GM19043 (cell line): ENCODE data around the gene LCN12.

Source experiments
- ATAC-seq: cut with Tn5 transposase; IDR thresholded peaks from one replicate; pipeline ENCODE4 v1.9.1; 2021; ENCODE audit warnings: low read depth; ENCODE audit not compliant: unreplicated experiment

The LCN12 gene

DNA sequence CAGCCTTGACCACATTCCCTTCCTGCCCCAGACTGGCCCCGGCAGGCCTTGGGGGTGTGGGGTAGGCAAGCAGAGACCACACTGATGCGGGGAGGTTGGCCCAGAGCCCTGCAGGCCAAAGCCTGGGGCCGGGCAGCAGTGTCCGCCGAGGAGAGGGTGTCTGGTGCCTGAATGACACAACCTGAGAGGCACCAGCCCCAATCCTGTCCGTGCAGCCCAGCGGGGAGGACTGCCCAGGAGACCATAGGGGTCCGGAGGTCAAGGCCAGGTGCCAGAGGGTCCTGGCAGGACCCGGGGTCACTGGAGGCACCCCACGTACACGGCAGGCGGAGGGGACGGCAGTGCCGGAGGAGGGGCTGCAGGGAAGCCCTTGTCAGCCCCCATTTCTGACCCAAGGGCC lies 19.7 kb downstream of the LCN12 start:
- no peak for ATAC-seq

DNA sequence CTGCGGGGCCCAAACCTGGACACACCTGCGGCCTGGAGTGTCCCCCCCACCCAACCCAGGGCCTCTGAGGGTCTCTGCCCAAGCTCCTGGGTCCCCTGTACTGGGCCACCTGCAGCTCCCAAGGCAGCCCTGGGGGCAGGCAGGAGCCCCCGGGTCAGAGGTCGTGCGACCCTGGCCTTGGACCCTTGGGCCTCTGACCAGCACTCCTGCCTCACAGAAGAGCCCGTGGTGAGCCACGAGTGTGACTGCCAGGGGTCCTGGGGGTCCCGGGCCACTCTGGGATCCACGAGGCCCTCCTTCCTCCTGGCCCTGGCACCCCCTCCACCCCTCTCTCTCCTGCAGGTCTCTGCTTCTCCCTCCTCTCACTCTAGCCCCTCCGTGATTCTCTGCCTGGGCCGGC lies 20.3 kb downstream of the LCN12 start:
- ATAC-seq: no peak

DNA sequence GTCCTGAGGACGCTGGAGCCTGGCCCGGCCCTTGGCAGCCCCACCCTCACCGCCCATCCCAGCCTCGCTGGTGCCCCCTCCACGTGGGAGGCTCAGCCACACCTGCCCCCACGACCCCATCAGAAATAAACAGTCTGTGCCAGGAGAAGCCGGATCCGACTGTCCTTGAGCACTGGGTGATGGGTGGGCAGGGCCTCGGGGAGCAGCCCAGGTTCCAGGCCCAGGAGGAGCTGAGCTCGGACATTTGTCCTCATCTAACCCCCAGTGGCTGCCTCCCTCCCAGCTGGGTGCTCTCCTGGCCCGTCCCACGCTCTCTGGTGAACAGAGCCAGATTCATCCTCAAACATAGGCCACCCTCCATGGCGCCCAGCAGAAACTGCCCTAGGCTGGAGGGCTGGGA lies 20.7 kb downstream of the LCN12 start:
- no peak for ATAC-seq

DNA sequence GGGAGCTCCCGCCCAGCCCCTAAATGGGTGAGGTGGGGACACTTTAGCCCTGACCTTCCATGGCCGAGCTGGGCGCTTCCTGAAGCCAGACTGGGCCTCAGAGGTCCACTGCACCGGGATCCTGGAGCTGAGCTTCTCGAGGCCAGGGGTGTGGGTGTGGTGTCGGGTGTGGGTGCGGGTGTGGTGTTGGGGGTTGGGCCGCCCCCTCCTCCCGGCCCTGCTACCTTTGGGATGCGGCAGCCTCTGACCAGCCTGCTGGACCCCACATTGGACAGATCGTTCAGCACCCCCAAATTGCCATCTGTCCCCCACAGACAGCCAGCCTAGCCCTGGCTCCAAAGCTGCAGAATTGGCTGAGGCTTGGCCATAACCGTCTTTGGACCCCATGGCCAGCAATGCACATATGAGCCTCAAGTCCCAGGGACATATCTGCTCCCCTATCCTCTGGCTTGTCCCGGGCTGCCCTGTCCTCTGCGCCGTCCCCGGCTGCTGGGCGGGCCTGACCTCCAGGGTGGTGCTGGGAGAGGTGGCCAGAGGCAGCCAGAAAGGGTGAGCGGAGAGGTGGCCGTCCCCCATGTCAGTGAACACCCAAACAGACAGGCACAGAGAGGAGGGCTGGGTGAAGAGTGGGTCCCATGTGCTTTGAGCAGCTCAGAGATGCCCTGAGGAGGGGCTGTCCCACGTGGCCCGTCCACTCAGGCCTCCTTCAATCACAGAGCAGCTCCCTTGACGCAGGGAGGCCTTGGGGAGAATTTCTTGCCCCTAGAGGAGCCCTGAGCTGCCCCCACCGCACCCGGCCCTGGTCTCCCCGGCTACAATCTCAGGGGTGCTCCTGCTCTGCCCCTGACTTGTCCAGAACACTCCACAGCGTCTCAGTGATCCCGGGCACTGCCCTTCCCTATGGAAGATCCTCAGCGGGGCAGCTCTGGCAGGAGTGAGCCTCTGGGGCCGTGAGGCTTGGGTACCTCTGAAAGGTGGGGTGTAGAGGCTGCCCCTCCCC lies 21.8 kb downstream of the LCN12 start:
- ATAC-seq: no peak

DNA sequence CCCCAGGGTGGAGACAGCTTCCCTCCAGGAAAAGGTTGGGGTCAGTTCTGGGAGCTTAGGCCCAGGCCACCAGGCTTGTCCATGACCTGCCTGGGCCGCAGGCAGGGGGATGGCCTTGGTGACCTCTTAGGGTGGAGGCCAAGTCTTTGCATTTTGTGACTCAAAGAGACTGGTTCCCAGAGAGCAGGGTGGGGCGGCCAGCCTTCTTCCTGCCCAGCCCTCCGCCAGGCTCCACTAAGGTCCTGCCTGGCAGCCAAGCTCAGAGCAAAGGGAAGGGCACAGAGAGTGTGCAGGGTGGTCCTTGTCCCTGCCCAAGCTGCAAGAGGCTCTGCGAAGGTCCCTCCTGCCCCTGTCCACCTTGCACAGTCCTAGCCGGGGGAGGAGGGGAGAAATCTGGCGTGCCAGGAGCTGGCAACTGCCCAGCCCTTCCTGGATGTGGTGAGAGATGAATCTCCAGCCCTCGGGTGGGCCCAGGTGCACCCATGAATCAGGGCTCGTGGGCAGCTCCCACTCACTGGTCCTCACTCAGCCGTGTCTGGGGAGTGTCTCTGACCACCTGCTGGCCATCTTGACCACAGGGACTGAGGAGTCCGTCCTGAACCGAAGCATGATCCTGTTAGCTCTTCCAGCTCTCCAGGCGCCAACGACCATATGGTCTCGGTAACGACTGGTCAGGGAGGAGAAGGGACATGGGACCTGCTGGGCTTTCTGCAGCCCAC lies 22.9 kb downstream of the LCN12 start:
- no peak for ATAC-seq

DNA sequence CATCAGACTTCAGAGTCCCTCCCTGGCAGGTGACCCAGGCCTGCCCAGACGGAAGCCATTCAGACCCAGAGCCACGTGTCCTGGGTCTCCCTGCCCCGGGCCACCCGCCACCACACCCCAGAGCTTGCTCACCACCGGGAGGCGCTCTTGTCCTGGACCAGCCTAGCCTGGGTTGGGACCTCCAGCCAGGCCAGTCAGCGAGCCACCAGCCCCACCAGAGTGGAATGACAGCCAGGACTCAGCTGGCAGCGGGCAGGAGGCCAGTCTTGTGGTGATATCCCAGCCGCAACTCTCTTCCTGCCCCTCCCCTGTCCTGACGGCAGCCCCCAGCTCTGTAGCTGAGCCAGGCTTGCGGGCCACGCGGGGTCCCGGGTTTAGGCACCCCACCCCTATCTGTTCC lies 23.6 kb downstream of the LCN12 start:
- ATAC-seq: no peak

DNA sequence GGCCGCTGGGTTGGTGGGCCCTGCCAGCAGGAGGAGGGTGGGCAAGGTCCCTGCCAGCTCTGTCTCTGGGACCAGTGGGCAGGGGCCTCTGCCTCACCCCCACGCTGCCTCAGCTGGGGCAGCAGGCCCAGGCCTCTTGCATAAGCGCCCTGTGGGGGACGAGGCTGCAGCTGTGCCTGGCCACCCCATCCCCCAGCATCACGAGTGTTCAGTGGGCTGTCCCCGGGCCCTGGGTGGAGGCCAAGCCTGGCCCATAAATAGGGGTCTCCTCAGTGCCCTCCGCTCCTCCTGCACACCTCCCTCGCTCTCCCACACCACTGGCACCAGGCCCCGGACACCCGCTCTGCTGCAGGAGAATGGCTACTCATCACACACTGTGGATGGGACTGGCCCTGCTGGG lies 25.1 kb downstream of the LCN12 start, which contains the start of gene PTGDS:
PTGDS (plus strand) TSS at position 282 of the 400 bp plus-strand sequence; CDS start at position 357, 75 bp downstream.
- no peak for ATAC-seq

DNA sequence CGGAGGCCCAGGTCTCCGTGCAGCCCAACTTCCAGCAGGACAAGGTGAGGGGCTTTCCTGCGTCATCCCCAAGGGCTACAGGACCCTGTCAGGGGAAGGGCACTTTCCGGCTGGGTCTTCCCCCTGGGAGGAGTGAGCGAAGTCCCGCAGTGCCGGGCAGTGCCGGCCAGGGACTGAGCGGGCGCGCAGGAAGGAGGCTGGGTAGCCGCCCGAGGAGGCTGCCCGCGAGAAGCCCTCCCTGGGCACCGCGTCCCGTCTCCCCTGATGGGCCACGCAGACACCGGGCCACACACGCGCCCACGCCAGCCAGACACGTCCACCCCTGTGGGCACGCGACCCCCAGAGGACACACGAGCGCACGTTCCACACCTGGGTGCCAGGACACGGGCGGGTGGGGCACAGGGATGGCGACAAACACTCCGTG lies 25.6 kb downstream of the LCN12 start:
- no peak for ATAC-seq

DNA sequence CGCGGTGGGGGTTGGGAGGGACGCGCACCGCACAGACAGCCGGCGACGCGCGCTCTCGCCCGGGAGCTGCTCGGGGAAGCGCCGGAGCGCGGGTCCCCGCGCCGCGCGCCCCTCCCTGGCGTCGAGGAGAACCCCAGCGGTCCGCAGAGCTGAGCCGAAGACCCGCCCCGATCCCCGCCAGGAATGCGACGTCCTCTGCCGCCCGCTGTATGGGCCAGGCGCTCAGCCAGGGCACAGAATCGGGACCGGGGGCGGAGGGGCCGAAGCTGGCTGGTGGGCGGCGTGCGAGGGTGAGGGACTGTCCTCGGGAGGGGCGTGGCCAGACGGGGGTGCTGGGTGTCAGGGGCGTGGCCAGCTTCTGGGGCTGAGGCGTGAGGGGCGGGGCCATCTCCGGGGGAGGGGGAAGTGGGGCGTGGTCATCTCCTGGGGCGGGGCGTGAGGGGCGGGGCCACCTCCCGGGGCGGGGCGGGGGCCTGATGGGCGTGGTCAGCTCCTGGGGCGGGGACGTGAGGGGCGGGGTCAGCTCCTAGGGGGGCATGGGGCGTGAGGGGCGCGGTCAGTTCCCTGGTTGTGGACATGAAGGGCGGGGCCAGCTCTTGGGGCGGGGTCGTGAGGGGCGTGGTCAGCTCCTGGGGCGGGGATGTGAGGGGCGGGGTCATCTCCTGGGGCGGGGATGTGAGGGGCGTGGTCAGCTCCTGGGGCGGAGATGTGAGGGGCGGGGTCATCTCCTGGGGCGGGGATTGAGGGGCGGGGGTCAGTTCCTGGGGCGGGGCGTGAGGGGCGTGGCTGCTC lies 26.2 kb downstream of the LCN12 start:
- no peak for ATAC-seq

DNA sequence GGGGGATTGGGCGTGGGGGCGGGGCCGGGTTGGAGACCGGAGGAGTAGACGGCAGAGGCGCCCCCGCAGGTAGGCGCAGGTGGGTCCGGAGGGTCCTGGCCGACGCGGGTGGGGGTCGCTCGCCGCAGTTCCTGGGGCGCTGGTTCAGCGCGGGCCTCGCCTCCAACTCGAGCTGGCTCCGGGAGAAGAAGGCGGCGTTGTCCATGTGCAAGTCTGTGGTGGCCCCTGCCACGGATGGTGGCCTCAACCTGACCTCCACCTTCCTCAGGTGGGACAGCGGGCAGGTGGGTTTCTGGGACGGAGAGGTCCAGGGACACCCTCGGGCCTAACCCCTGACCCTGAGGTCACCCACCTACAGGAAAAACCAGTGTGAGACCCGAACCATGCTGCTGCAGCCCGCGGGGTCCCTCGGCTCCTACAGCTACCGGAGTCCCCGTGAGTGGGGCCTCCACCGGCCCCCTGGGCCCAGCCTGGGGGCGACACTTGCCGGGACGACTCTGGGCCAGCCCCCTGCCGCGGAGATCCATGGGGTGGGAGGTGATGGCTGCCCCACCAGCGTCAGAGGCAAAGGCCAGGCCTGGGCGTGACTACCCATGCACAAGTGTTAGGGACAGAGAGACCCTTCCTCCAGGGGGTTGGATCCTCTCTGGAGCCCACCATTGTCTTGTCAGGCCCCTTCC lies 26.9 kb downstream of the LCN12 start:
- no peak for ATAC-seq

DNA sequence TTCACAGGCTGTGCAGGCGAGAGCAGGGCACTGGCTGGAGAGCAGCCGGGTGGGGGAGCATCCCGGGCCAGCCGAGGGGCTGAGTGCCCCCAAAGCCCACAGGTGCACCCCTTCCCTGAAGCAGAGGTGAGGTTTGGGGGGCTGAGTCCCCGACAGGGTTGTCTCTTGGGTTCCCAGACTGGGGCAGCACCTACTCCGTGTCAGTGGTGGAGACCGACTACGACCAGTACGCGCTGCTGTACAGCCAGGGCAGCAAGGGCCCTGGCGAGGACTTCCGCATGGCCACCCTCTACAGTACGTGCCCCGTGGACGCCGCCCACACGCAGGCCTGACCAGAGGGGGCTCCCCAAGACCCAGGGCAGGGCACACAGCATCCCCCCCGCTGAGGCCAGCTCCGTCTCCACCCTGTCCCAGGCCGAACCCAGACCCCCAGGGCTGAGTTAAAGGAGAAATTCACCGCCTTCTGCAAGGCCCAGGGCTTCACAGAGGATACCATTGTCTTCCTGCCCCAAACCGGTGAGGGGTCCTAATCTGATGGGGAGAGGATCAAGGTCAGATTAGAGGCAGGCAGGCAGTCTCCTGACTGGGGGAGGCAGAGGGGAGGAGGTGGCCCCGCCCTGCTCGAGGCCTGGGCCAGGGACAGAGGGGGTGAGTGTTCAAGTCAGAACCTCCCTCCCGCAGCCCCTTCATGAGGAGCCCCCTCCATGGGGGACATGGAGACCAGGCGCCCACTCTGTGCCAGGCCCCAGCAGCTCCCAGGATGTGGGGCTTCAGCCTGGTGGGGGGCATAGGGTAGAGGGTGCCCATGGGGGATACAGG lies 27.9 kb downstream of the LCN12 start:
- ATAC-seq: no peak

DNA sequence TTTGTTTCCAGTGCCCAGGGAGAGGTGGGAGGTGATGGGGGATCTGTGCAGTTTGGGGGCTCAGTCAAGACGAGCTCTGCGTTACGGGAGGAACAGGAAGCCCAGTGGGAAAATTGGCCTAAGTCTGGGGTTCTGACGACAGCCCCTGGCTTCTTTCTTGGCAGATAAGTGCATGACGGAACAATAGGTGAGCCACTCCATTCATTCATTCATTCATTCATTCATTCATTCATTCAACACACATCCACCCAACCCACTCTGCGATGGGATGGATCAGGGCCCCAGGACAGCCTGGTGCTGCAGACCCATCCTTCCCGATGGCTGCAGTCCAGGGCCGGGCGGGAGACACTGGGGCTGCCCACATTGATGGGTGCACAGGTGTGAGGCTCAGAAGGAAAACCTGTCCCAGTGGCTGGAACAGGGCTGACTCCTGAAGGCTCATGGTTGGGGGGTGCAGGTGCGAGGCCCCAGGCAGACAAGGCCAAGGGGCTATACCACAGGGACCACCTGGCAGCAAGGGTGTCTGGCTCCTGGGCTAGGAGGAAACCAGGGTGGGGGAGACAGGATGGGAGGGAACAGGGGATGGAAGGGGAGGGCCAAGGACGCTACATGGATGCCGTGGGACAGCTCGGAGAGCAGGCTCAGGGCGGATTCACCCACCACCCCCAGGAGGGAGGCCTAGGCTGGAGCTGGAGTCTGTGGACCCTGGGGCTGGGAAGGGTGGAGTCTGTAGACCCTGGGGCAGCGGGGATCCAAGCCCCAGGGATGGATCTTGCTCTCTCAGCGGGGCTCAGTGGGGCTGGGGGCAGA lies 28.8 kb downstream of the LCN12 start:
- no peak for ATAC-seq

DNA sequence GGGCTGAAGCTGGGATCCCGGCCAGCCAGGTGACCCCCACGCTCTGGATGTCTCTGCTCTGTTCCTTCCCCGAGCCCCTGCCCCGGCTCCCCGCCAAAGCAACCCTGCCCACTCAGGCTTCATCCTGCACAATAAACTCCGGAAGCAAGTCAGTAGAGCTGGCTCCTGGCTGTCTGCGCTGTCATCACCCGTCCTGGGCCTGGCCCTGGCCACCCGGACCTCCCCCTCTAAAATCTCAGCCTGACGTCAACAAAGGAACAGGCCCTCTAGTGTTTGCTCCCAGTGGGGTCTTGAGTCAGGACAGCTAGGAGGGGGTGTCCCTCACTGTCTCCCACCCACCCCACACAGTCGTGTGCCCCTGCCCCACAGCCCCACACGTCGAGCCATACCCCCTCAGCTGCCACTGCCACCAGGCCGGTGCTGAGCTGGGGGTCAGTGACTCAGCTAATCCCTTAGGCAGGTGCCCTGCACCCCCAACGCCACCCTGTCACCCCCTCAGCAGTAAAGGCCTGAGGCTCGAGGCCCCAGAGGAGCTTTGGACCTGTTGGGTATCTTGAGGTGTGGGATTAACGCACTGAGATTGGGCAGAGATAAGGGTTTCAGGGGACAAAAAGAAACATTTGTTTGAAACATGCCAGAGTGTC lies 29.6 kb downstream of the LCN12 start:
- ATAC-seq: no peak

DNA sequence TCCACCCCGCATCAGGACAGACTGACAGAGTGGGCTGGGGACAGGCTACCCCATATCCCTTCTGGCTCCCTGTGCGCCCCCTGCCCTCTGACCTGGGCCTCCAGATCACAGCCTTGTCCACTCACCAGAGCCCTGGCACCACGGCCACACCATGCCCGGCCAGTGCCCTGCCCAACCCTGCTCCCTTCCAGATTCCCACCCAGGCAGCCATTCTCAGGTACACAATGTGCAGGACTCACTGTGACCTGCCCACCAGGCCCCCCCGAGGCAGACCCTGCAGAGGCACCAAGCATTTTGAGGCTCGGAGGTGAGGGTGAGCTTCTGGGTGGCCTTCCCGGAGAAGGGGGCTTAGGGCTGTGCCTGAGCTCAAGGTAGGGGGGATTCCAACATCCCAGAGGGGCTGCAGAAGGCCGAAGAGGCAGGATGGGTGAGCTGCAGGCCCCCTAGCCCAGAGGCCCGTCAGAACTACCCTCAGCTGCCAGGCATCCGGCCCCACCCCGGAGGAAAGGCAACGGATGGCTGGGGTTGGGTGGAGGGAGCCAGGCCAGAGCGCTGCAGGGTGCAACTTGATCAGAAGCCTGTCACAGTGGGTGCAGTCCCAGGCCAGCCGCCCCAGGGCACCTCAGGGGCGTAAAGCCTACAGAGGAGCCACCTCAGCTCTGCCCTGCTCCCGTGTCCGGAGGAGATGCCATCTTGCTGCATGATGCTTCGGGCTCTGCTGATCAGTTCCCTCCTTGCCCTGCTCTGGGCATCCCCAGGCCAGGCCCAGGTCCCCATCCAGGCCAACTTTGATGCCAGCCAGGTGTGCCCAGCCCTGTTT lies 30.4 kb downstream of the LCN12 start, which contains the start of gene LCNL1:
LCNL1 (plus strand) TSS at position 762 of the 820 bp plus-strand sequence. CDS start 594 bp downstream, outside the sequence.
- no peak for ATAC-seq

DNA sequence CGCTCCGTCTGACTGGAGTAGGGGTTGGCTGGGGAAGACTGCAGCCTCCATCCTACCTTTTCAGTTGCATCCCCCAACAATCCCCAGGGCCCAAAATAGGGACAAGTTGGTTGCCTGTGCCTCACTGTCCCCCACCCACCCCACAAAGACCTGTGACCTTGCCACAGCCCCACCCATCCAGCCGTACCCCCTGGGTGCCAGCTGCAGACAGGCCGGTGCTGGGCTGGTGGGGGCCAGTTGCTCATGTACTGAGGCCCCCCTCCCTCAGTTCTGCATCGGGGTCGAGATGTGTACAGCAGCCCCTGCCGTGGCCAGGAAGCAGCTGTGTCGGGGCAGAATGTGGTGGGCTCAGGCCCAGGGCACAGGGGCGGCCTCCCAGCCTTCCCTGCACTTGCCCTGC lies 31.1 kb downstream of the LCN12 start:
- ATAC-seq: no peak

DNA sequence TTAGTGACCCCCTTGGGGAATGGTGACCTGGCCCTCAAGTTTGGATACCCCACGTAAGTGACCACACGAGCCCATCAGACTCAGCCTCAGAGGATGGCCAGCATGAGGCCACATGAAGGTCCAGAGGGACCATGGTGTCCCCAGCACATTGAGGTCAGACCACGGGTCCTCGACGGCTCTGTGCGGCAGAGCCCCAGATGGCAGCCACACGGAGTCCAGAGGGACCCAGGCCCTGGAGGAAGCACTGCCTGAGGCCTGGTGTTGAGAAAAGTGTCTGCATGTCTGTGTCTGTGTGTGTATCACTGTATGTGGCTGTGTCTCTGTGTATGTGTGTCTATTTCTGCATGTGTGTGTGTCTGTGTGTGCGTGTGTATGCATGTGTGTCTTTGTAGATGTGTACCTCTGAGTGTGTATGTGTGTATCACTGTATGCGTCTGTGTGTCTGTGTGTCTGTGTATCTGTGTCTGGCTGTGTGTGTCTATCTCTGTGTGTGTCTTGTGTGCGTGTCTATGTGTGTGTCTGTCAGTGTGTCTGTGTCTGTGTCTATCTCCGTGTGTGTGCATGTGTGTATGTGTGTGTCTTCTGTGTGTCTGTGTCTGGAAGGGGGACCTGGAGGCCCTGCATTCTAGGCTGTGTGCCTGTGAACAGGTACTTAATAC lies 31.7 kb downstream of the LCN12 start:
- ATAC-seq: no peak
